EL (cell line): ENCODE results near the gene VIT.
"Not testable (repeated sequence)": the region's sequence is repeated elsewhere in the genome, so short reads cannot be mapped to it uniquely, and the experiment has no call there.

Source experiments
- DNase-seq: peaks from one replicate; pipeline ENCODE4 v3.0.0-alpha.2; 2016

The VIT gene

DNA sequence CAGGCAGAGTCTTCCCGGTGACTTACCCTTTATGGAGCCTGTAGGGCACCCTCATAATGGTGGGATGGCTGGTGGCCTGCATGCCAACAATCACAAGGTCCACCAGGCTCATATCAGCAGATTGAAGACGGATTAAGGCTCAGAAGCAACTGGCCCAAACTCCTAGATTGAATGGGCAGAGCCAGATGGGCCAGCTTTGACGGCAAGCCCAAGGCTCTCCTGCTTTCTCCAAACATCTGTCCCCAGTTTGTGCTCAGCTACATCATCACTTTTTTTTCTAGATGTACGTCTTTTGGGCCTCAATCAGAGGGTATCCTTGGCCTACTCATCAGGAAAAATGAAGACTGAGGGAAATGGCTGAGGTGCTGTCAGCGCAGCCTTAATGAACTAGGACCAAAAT lies 114.6 kb downstream of the VIT start:
- no peak for DNase-seq

DNA sequence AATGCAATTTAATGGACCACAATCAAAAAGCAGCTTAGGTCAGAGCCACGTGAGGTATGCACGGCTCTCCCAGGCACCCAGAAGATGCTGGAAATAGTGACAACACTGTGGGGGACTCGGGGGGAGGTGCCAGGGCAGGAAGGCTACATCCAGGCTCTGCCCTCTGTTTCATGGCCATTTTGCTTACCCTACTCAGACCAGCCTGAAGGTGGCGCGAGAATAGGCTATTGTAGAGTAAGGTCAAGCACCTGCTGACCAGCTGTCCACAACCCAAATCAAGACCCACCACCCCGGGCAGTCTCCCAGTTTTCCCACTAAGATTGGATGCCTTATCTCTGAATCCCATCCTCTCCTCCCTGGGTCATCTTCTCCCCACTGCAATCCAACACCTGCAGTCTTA lies 115.7 kb downstream of the VIT start:
- peak; percentile 10 for DNase-seq

DNA sequence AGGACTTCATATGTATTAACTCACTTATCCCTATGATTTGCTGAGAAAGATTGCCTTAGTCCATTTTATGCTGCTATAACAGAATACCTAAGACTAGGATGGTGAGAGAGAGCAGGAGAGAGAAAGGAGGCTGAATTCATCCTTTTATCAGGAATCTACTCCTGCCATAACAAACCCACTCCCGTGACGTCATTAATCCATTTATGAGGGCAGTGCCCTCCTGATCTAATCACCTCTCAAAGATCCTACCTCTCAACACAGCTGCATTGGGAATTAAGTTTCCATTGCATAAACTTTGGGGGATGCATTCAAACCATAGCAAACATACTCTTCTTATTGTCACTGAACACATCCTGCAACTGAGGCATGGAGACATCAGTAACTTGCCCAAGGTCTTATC lies 122.0 kb downstream of the VIT start:
- no peak for DNase-seq

DNA sequence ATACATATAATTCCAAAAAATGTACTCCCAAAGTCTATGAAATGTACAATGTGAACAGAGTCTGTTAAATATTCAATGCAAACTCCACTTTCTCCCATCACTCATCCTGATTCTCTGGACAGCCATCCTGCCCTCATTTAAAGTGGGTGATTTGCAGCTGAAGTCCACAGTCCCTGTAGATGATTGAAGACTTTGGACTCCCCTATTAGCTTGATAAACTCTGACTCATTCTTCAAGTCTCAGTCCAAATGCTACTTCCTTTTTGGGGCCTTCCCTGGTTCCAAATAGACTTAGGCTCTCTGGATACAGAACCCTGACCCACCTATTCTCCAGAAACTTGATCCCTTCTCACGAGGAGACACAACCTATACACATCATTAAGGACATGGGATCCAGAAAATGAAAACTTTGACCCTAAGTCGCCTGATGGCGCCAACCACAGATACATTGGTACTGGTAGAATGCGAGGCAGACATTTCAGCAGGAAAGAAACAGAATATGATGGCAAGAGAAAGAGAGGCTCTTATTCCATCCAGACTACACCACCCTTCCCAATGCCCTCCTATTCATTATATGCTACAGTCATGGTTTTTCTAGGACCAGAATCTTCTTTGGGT lies 122.7 kb downstream of the VIT start:
- DNase-seq = no peak

DNA sequence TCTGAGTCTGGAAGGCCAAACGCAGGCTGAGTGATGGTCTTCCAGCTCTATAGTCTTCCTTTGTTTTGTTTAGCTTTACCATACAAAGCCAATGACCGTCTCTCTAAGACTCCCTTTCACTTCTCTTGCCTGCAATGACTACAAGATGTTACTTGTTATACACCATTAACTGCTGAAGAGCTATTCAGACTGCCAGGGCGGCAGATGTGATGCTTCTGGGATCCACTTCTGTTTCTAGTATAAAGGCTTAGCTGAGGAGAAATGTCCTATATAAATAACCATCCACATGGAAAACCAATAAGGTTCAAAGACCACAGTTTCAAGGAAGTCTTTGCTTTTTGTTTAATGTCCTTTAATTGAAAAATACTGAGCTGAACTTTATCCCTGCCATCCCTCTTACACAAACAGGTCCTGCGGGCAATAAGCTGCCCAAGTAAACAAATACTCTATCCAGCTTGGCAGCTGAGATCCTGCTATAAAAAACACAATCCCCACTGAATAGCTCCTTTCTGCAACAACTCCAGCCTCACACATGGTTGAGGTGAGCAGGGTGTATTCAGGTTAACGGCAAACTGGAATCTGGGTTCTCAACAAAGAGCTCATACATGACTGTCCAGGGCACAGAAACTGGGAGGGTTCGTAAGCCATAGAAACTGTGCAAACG lies 124.6 kb downstream of the VIT start:
- no peak for DNase-seq

DNA sequence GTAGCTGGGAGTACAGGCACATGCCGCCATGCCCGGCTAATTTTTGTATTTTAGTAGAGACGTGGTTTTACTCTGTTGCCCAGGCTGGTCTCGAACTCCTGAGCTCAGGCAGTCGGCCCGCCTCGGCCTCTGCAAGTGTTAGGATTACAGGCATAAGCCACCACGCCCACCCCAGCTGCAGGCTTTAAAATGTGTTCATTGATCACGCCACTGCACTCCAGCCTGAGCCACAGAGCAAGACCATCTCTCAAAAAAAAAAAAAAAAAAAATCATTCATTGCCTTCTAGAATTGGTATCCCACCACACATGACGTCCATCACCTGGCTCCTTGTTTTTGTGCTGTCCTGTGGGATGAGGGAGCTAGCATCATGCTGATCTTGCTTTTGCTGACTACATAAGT lies 127.4 kb downstream of the VIT start:
- no peak for DNase-seq

DNA sequence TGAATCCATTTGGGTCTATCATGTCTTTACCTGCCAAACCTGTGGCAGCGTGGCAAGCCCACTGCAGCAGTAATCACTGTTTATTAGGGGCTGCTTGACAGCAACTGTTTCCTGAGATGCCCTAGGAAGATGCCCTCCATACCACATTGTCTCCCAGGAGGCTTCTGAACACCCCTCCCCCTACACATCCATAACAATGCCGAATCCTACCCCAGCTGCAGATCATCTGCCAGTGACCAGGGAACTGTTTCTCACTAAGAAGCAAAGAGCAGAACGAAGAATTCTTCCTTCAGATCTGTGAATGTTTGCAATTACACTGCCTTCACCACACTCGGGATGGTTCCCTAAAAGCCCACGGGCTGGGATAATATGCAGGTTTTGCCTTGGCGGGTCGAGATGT lies 127.8 kb downstream of the VIT start:
- no peak for DNase-seq

DNA sequence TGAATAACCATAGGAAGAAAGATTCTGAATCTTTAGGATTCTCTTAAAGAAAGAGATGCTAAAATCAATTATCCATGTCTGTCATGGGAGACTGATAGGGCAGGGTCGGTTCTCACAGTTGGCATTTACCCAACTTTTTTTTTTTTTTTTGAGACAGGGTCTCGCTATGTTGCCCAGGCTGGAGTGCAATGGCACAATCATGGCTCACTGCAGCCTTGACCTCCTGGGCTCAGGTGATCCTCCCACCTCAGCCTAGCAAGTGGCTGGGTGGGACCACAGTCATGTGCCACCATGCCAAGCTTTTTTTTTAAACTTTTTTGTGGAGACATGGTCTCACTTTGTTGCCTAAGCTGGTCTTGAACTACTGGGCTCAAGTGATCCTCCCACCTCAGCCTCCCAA lies 128.2 kb downstream of the VIT start:
- not testable (repeated sequence) for DNase-seq

DNA sequence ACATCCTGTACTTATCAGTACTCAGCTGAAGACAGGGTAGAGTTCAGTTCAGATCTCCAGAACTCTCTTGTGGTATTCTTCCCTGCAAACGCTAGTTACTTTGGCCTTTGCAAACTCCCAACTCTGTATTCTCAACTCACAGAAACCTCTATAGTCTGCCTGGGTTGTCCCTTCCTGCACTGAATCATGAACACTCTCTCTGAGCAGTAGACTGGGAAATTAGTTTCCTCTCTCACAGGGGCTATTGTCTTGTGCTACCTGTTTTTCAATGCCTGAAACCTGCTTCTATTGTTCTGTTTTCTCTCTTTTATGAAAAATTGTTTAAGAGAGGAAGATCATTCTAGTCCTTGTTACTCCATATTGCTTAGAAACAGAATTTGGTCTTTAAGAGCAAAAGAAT lies 134.7 kb downstream of the VIT start:
- no peak for DNase-seq

DNA sequence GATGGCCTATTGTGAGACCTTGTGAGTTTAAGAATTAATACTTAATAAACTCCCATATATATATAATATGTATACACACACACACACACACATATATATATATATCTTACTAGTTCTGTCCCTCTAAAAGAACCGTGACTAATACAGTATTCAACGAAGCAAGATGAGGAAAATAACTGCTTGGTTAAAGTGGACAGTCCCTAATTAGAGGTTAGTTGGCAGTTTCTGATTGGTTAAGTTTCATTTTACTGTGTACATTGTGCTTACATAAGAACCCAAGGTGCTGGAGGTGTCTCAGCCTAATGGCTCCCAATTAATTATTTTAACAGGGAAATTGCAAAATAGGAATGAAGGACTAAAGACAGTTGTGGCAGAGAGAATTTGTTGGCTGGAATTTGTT lies 137.7 kb downstream of the VIT start:
- DNase-seq = no peak

DNA sequence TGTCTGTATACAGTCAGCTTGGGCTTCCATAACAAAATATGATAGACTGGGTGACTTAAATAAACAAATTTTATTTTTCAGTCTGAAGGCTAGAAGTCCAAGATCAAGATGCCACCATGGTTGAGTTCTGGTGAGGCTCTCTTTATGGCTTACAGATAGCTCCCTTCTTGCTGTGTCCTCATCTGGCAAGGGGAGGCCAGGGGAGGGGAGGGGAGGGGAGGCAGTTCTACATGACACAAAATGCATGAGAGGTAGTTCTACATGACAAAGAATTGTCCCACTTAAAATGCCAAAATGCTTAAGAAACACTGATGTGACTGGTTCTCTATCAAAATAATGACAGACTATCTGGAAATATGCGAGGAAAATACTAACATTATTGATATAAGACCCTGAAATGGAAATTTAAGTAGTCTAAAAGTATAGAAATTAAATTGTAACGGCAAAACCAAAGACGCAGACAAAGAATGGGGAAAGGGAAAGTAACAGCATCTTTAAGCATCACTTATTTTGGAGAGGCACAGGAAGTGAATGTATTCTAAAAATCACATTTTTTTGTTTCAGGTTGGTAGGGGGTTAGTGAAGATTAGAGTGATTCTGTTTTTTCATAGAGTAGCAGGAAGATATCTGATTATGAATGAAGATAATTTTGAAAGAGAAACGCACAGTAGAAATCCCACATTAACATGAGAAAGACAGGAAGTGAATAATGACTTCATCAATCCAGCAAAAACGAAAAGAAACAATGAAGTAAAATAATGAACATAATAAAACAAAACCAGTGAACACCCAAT lies 138.4 kb downstream of the VIT start:
- DNase-seq = no peak

DNA sequence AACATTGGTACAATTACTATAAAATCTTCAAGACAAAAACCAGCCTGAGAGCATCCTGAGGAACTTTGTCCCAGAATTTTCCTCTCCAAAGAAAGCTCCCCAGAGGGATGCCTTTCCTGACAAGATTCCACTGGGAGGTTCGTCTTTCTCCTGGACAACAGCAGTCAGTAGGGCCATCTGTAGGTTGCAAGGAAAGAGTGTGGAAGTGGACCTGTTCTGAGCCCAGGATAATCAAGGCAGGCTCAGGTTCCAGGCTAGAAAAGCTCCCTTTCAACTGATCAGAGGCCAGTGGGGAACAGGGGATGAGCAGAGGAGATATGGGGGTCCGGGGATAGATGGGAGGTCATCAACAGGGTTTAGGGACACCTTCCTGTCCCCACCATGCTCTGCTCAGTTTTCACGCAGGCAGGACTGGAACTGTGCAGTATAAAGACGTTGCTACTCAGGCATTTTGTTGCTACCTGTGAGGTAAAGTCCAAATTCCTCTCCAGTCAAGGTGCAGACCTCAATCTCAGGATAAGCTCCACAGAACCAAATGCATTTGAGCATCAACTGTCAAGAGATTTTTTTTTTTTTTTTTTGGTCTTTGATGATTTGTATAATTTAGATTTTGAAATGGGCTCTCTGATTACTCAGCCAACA lies 143.6 kb downstream of the VIT start:
- no peak for DNase-seq

DNA sequence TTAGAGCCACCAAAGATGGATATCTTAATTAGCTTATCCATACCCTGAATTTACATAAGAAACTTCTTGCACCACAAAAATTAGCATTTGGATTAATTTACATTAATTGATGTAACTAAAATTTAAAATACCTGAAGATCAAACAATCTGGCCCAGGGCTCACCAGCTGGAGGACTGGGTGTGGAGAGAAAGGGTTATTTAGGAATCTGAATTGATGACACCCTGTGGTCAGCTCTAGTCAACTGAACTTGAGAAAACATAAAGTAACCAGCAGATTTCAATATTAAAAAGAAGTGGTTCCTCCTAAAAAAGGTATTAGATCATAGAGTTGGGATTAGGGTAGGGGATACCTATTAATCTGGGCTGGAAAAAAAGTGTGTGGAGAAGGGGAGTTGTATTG lies 147.3 kb downstream of the VIT start:
- no peak for DNase-seq

DNA sequence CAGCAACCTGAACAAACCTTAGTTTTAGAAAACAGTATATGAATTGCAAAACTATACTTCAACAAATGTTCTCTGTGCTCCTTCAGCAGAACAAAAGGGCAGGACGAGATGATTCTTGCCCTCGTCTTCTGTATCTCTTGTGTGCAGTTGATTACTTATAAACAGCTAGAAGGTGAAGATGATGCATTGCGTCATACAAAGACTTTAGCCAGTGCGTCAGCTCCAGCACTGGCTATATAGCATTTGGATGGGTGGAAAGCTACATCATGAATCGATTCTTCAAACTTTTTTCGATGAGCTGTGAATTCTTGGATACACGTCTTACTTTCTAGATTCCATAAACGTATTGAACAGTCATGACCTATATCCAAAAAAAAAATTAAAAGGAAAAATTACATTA lies 152.8 kb downstream of the VIT start:
- no peak for DNase-seq

DNA sequence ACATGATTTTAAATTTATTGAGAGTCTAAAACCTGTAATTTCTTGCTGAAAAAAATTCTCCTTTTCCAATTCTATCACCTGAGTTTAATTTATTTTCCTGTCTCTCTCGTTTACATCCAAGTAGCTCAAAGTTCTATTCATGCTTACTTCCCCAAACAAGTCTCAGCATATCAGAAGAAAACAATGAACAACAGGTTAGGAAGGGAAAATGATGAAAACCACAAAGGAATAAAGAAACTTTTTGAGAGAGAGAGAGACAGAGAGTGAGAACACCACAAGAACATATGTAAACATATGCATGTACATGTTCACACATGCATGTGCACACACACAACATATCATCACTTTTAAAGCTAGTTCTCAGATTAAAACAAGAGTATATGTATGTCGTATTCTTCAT lies 157.7 kb downstream of the VIT start:
- DNase-seq = no peak

DNA sequence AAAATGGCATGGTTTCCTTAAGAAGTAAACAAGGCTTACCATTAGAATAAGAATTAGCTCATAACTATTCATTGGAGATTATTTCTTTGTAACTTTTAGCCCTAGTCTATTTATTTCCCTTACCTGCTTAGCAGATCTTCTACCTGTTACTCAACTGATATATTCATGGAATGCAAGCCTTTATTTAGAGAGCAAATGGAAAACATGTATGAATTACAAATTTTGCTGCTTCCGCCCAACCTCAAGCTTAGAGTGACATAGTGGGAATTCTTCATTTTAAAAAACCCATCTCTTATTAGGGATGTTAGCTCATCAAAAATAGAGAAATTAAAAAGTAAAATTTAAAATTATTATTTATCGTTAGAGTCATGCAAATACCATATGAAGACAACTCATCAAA lies 158.9 kb downstream of the VIT start:
- DNase-seq = no peak

DNA sequence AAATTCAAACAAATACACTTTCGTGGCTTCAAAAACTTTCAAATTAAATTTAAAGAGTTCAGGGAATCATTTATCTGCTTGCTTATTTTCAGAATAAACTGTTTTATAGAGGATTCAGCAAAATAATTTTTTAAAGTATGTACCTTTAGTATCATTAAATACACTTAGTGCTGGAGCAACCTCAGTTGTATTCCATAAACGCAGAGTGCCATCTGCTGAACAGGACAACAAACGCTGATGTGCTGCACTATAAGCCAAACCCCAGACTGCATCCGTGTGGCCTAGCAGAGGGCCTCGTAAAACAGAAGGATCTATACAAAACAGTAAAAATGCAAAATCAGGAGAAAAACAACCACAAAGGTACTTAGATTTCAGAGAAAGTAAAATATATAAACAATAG lies 161.2 kb downstream of the VIT start:
- no peak for DNase-seq

DNA sequence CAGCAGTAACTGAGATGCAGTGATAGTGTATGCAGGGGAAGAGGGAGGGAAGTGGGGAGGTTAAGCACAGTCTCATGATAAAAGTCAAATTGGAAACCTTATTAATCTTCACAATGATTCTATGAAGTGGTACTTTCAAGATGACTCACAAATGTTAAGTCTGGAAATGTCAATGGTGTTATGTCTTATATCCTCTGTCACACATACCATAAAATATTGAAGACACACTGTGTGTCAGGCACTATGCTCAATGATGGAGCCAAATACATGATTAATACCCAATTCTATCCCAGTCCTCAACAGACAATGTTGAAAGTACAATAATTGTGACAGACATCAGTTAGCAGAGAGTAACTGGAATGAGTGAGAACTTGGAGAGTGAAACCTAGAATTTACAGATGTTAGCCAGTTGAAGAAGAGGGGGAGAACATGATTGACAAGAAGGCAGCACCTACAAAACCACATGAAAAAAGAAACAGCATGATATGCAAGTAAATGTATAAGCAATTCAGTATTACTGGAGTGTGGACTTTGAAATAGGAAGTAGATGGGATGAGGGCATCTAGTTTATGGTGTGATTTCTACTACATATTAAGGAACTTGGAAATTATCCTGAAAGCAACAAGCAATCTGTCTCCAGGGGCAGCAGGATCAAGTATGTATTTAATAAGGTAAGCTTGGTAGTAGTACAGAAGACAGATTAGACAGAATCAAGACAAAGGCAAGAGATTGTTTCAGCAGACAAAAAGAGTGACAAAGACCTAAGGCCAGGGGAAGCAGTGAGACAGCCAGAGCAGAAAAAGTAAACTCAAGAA lies 162.3 kb downstream of the VIT start:
- no peak for DNase-seq

DNA sequence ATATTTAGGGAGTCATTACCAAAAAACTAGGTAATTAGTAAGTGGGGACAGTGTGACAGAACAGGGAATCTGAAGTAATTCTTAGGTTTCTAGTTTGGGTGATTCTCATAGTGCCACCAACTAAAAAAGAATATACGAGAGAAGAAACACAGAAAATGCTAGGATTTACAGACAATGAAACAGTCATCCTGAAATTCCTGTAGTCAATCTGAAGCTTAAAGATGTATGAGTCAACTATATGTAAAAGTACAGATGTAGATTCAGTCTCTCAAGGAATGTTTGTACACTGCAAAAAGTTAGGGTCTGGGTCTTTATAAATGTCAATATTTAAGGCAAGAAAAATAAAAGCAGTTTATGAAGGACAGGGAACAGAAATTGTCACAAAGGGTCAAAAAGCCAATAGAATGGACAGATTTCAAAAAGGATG lies 162.9 kb downstream of the VIT start:
- no peak for DNase-seq

DNA sequence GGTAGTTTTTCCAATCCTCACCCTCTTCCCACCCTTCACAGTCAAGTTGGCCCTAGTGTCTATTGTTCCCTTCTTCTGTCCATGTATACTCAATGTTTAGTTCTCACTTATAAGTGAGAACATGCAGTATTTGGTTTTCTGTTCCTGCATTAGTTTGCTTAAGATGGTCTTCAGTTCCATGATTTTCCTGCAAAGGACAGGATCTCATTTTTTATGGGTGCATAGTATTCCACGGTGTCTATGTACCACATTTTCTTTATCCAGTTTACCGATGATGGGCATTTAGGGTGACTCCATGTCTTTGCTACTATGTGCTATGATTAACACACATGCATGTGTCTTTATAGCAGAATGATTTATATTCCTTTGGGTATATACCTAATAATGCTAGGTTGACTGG lies 165.4 kb downstream of the VIT start:
- no peak for DNase-seq
